Type B pancreatic cell (in vitro differentiated cells): ENCODE results near the gene FREM3. TPM values are rescaled to one million over a fixed set of nuclear protein-coding genes. Genes with fewer than 3 reads are reported as not detected.
"Not testable (repeated sequence)": the region's sequence is repeated elsewhere in the genome, so short reads cannot be mapped to it uniquely, and the experiment has no call there.

Source experiments
- DNase-seq: peaks from one replicate; pipeline ENCODE4 v3.0.0; 2021; ENCODE audit warnings: mixed read lengths; ENCODE audit not compliant: unreplicated experiment; ENCODE audit errors: extremely low spot score
- H3K27ac Mint-ChIP-seq: 2 replicates; pipeline ENCODE4 v1.8.0; 2021; ENCODE audit warnings: mild to moderate bottlenecking, mixed read lengths
- H3K27me3 Mint-ChIP-seq: 2 replicates; pipeline ENCODE4 v1.8.0; 2021; ENCODE audit warnings: mixed read lengths
- H3K36me3 Mint-ChIP-seq: 2 replicates; pipeline ENCODE4 v1.8.0; 2021; ENCODE audit warnings: mixed read lengths
- H3K4me1 Mint-ChIP-seq: one replicate; pipeline ENCODE4 v1.8.0; 2021; ENCODE audit warnings: mixed read lengths; ENCODE audit not compliant: unreplicated experiment
- H3K4me3 Mint-ChIP-seq: 2 replicates; pipeline ENCODE4 v1.8.0; 2021; ENCODE audit warnings: mild to moderate bottlenecking, mixed read lengths
- H3K9me3 Mint-ChIP-seq: 2 replicates; pipeline ENCODE4 v1.8.0; 2021; ENCODE audit warnings: mixed read lengths
- long read RNA-seq: library from polyadenylated mRNA; unstranded; transcript quantifications from one replicate; pipeline ENCODE4 v2.0.0, GENCODE V29; 2020
- total RNA-seq: library from RNA; stranded (reverse); gene quantifications from 2 replicates; pipeline ENCODE4 v1.2.1, GENCODE V29; 2021; ENCODE audit warnings: low replicate concordance
- TF ChIP-seq, protein P1 (sequence below): fragments of 200-600 bp; sonication (generic); conservative IDR thresholded peaks from 2 replicates; pipeline ENCODE4 v1.5.0; 2021; ENCODE audit warnings: antibody characterized with exemption, mild to moderate bottlenecking

Gene FREM3
- 0.31 and 1.1 TPM in 2 replicates for total RNA-seq
- long read RNA-seq, partial matches to known transcripts: 0 of 1 reads
- long read RNA-seq, other reads (novel, unspliced or antisense): 1 of 1 reads

DNA sequence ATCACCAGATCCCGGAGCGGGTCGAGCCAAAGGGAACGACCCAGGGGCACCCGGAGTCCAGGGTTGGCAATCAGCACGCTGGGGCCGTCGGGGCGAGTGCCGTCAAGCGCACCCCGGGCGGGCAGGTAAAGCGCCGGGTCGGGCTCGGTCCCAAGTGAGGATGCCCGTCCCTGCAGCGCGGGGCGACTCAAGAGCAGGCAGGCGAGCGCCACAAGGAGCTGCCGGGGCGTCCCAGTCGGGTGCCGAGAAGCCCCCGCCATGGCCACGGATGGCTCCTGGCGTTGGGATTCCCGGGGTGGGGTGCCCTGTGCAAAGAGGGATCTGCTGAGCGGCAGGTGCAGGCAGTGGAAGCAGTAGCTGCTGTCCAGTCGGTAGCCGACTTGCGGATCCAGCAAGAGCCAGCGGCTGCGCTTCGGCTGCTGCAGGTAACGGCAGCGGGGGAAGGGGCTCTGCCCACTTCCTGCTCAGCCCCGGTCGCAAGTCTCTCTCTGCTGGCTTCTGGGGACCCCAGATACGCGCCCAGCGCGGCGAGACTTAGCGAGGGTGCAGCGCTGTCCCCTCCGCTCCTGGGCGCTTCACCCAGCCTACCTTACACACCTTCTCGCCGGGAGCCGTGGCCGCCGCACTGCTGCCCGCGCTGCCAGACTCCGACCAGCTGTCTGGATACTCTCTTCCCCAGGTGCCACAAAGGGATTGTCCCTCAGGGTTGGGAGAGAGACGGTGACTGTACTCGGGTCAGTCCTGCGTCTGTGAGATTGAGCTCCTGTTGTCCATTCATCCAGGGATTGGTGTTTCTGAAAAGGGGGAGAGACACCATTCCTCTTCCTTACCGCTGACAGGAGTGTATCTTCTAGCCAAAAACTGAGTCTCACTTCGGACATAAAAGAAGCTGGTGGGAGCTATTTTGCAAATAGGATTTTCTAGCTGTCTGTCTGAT is at the start of gene FREM3:
Gene FREM3 (minus strand): TSS at position 260 of the 937 bp plus-strand sequence. CDS start 0 bp downstream, at position 260.
- no peak for DNase-seq
- no peaks in the 10 kb centered on the region for H3K4me1 Mint-ChIP-seq
- H3K27ac Mint-ChIP-seq: no peak within 1 kb of the TSS
- no peaks in the 10 kb centered on the region for H3K36me3 Mint-ChIP-seq
- TF ChIP-seq, protein P1, sequence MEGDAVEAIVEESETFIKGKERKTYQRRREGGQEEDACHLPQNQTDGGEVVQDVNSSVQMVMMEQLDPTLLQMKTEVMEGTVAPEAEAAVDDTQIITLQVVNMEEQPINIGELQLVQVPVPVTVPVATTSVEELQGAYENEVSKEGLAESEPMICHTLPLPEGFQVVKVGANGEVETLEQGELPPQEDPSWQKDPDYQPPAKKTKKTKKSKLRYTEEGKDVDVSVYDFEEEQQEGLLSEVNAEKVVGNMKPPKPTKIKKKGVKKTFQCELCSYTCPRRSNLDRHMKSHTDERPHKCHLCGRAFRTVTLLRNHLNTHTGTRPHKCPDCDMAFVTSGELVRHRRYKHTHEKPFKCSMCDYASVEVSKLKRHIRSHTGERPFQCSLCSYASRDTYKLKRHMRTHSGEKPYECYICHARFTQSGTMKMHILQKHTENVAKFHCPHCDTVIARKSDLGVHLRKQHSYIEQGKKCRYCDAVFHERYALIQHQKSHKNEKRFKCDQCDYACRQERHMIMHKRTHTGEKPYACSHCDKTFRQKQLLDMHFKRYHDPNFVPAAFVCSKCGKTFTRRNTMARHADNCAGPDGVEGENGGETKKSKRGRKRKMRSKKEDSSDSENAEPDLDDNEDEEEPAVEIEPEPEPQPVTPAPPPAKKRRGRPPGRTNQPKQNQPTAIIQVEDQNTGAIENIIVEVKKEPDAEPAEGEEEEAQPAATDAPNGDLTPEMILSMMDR: no peak
- H3K9me3 Mint-ChIP-seq: no peaks in the 10 kb centered on the region
- H3K4me3 Mint-ChIP-seq: peak within 1 kb of the TSS; percentile 77
- peaks cover 85% of the 10 kb centered on the region for H3K27me3 Mint-ChIP-seq

DNA sequence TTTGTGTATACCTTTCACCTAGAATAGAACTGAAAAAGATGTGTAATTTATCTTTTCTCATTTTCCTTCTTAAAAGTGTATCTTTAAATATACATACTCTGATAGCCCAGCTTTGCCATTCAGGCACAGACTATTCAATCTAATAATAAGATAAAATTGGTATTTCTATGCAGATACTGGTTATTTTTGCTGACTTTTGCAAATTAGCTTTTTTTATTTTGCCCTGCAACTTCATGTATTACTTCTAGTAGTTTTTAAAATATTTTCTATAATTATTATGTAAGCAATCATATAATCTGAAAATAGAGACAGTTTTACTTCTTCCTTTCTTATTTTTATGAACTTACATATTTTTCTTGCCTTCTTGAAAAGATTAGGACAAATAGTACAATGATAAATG is 45.4 kb upstream of the FREM3 start:
- Mint-ChIP-seq H3K27ac (no peak overlapping the region), H3K9me3 (no peaks in the 10 kb centered on the region), H3K36me3 (no peaks in the 10 kb centered on the region), H3K4me3 (no peak overlapping the region), H3K4me1 (no peaks in the 10 kb centered on the region), H3K27me3 (no peaks in the 10 kb centered on the region)
- no peak for DNase-seq
- TF ChIP-seq, protein P1: no peak

DNA sequence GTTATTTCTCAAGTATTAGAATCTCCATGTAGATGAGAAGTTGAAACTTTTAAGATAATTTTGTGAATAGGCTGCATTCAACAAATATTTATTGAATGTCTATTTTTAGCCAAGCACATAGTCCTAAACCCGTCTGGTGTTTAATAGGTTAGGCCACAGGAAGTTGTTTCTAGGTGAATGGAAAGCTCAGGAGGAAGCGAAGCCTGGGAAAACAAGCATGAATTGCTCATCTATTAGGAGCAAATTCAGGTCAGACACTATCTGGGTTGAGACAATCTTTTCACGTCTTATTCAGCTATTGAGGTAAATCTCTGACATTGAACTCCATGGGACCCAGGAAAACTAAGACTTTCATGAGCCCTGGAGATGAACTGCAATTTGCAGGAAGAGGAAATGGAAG is 43.1 kb upstream of the FREM3 start:
- no peak overlapping the region for H3K27ac Mint-ChIP-seq
- DNase-seq: no peak
- no peaks in the 10 kb centered on the region for H3K27me3 Mint-ChIP-seq
- TF ChIP-seq, protein P1: no peak
- H3K4me3 Mint-ChIP-seq: no peak overlapping the region
- H3K36me3 Mint-ChIP-seq: no peaks in the 10 kb centered on the region
- no peaks in the 10 kb centered on the region for H3K9me3 Mint-ChIP-seq
- H3K4me1 Mint-ChIP-seq: no peaks in the 10 kb centered on the region

DNA sequence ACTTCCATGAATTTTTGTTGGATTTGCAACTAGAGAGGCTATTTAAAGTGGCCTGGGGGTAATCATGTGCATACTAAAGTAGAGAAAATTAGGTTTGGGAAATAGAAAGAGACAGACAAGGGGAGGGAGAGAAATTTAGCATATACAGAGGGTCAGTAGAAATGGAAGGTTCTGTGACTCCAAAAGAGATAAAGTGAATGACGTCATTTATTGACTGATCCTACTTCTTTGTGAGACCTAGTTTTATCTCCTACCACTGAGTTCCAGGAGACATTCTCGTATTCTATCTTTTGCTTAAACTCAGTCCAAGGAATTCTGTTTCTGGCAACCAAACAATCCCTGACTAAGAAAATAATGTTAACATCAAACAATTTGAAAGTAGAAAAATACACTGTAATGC is 42.4 kb upstream of the FREM3 start:
- H3K36me3 Mint-ChIP-seq: no peaks in the 10 kb centered on the region
- no peak overlapping the region for H3K27ac Mint-ChIP-seq
- H3K27me3 Mint-ChIP-seq: no peaks in the 10 kb centered on the region
- no peaks in the 10 kb centered on the region for H3K4me1 Mint-ChIP-seq
- H3K4me3 Mint-ChIP-seq: no peak overlapping the region
- TF ChIP-seq, protein P1: no peak
- no peak for DNase-seq
- no peaks in the 10 kb centered on the region for H3K9me3 Mint-ChIP-seq

DNA sequence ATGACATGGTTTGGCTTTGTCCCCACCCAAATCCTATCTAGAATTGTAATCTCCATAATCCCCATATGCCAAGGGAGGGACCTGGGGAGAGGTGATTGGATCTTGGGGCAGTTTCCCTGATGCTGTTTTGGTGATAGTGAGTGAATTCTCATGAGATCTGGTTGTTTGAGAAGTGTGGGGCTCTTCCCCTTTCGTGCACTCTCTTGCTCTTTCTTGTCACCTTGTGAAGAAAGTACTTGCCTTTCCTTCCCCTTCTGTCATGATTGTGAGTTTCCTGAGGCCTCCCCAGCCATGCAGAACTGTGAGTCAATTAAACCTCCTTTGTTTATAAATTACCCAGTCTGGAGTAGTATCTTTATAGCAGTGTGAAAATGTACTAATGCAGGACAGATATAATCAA is 36.4 kb upstream of the FREM3 start:
- H3K4me1 Mint-ChIP-seq: no peaks in the 10 kb centered on the region

DNA sequence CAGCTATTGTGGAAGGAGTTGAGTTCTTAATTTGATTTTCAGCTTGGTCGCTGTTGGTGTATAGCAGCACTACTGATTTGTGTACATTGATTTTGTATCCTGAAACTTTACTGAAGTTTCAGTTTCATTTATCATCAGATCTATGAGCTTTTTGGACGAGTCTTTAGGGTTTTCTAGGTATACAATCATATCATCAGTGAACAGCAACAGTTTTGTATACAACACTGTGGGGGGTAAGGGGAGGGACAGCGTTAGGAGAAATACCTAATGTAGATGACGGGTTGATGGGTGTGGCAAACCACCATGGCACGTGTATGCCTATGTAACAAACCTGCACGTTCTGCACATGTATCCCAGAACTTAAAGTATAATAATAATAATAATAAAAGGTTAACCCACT is 35.6 kb upstream of the FREM3 start:
- H3K27ac Mint-ChIP-seq, H3K4me1 Mint-ChIP-seq, DNase-seq, H3K9me3 Mint-ChIP-seq, H3K27me3 Mint-ChIP-seq, H3K36me3 Mint-ChIP-seq, H3K4me3 Mint-ChIP-seq: not testable (repeated sequence)

More for the DNA sequence above, 36.4 kb upstream of the FREM3 start:
- Mint-ChIP-seq H3K27me3 (no peaks in the 10 kb centered on the region), H3K9me3 (no peaks in the 10 kb centered on the region), H3K27ac (no peak overlapping the region), H3K4me3 (no peak overlapping the region), H3K36me3 (no peaks in the 10 kb centered on the region)
- TF ChIP-seq, protein P1: no peak
- DNase-seq: no peak
